GM12878 (cell line): Measurements from ENCODE around the gene RIC1. TPM values are rescaled to one million over a fixed set of nuclear protein-coding genes. Genes with fewer than 3 reads are reported as not detected.
A peak's percentile ranks its signal among the peaks of the same experiment; 100 is the strongest.

Source experiments
- ATAC-seq: fragments of 200-7000 bp; cut with Tn5 transposase; 3 replicates; pipeline ENCODE4 v1.9.1; 2020; ENCODE audit warnings: mild to moderate bottlenecking, moderate library complexity
- BruUV-seq: library from RNA; stranded (reverse); fragments of 400-500 nt; replicated peaks from 2 replicates; lab custom pipeline; 2021; lab: Mats Ljungman, UMichigan
- CTCF ChIA-PET: fragments of 300-600 bp; sonication (Branson Sonifier 250); formaldehyde crosslinking; extraction: SDS; loops from one replicate; lab custom pipeline; 2021; ENCODE audit warnings: inconsistent platforms; lab: Yijun Ruan, JAX
- POLR2A ChIA-PET: fragments of 350-600 bp; formaldehyde crosslinking; extraction: SDS; loops from one replicate; lab custom pipeline; 2021; ENCODE audit warnings: inconsistent platforms; lab: Charles Lee
- RAD21 ChIA-PET: fragments of 300-600 bp; sonication (Branson Sonifier 250); formaldehyde crosslinking; loops from one replicate; lab custom pipeline; 2023; ENCODE audit warnings: antibody characterized with exemption; ENCODE audit not compliant: unreplicated experiment; lab: Charles Lee
- SMC1A ChIA-PET: fragments of 300-600 bp; sonication (Branson Sonifier 250); formaldehyde crosslinking; loops from one replicate; lab custom pipeline; 2023; ENCODE audit not compliant: unreplicated experiment, uncharacterized antibody; lab: Charles Lee
- DNase-seq: peaks from one replicate; pipeline ENCODE4 v3.0.0-alpha.2; 2011; ENCODE audit warnings: low read depth, low spot score
- FAIRE-seq: peaks from 3 replicates; lab custom pipeline; 2011; peaks lifted over from hg19 to GRCh38; lab: Jason Lieb, UNC
- H2AFZ ChIP-seq: 2 replicates; pipeline ENCODE4 v1.6.0; 2011; ENCODE audit warnings: low read depth, low read length, control low read depth; ENCODE audit not compliant: control insufficient read depth
- H3K27ac ChIP-seq: 2 replicates; pipeline ENCODE4 v1.5.1; 2011; ENCODE audit warnings: control low read depth; ENCODE audit not compliant: control insufficient read depth, insufficient read depth
- H3K27me3 ChIP-seq, 2 experiments: replicated peaks in 1 of 2; 2 replicates each; pipeline versions ENCODE4 v1.6.0 to v1.6.1; 2011; ENCODE audit warnings: low read length in 1 of 2; ENCODE audit not compliant: control insufficient read depth in 2 of 2, insufficient read depth in 2 of 2
- H3K36me3 ChIP-seq, 2 experiments: 2 replicates each; pipeline ENCODE4 v1.5.1; 2011; ENCODE audit warnings: low read length in 1 of 2; ENCODE audit not compliant: control insufficient read depth in 2 of 2, insufficient read depth in 2 of 2
- H3K4me1 ChIP-seq: 2 replicates; pipeline ENCODE4 v1.6.1; 2011; ENCODE audit warnings: mild to moderate bottlenecking, low read length, moderate library complexity, mixed read lengths; ENCODE audit not compliant: control insufficient read depth, insufficient read depth
- H3K4me2 ChIP-seq: 2 replicates; pipeline ENCODE4 v1.6.0; 2011; ENCODE audit warnings: control low read depth; ENCODE audit not compliant: control insufficient read depth, insufficient read depth
- H3K4me3 ChIP-seq: fragments of 200-600 bp; sonication (generic); 2 replicates; pipeline ENCODE4 v1.5.1; 2016
- H3K79me2 ChIP-seq: 2 replicates; pipeline ENCODE4 v1.6.0; 2011; ENCODE audit warnings: low read length; ENCODE audit not compliant: control insufficient read depth, insufficient read depth
- H3K9ac ChIP-seq: 2 replicates; pipeline ENCODE4 v1.8.0; 2011; ENCODE audit warnings: low read length, control low read depth, mixed read lengths; ENCODE audit not compliant: control insufficient read depth, insufficient read depth
- H3K9me3 ChIP-seq: replicated peaks from 3 replicates; pipeline ENCODE4 v1.5.1; 2011; ENCODE audit warnings: mild to moderate bottlenecking, low read length; ENCODE audit not compliant: control insufficient read depth, insufficient read depth
- H4K20me1 ChIP-seq: 2 replicates; pipeline ENCODE4 v1.6.0; 2011; ENCODE audit not compliant: control insufficient read depth, insufficient read depth
- CBX5 ChIP-seq: sonication (generic); IDR thresholded peaks from 2 replicates; pipeline ENCODE4 v1.6.1; 2016; ENCODE audit warnings: low read depth, moderate library complexity, mild to moderate bottlenecking, inconsistent platforms
- IKZF1 ChIP-seq: fragments of 450-650 bp; conservative IDR thresholded peaks from 2 replicates; pipeline ENCODE4 v1.6.1; 2017; ENCODE audit warnings: antibody characterized with exemption, mild to moderate bottlenecking
- IKZF2 ChIP-seq, 2 experiments: fragments of 450-650 bp; IDR thresholded peaks; 2 replicates each; pipeline ENCODE4 v1.6.1; 2017; ENCODE audit warnings: mild to moderate bottlenecking in 2 of 2, moderate library complexity in 2 of 2
- IRF3 ChIP-seq: fragments of 450-650 bp; IDR thresholded peaks from 2 replicates; pipeline ENCODE4 v1.6.1; 2014; ENCODE audit warnings: mild to moderate bottlenecking
- IRF4 ChIP-seq: IDR thresholded peaks from 2 replicates; pipeline ENCODE4 v1.6.1; 2011; ENCODE audit warnings: low read depth, low read length
- NFIC ChIP-seq: IDR thresholded peaks from 2 replicates; pipeline ENCODE4 v1.6.1; 2012; ENCODE audit warnings: low read depth, mild to moderate bottlenecking, inconsistent platforms, low read length, moderate library complexity
- SIN3A ChIP-seq: IDR thresholded peaks from 2 replicates; pipeline ENCODE4 v1.6.1; 2012; ENCODE audit warnings: low read depth, low read length, improper control_type of control experiment
- SPI1 ChIP-seq: IDR thresholded peaks from 2 replicates; pipeline ENCODE4 v1.6.1; 2011; ENCODE audit warnings: low read depth, mild to moderate bottlenecking, low read length, moderate library complexity, borderline replicate concordance; ENCODE audit not compliant: insufficient read depth
- TARDBP ChIP-seq: IDR thresholded peaks from 2 replicates; pipeline ENCODE4 v1.6.1; 2016; ENCODE audit warnings: borderline replicate concordance
- TCF3 ChIP-seq: IDR thresholded peaks from 2 replicates; pipeline ENCODE4 v1.6.1; 2012; ENCODE audit warnings: low read depth, mild to moderate bottlenecking, low read length, borderline replicate concordance; ENCODE audit not compliant: insufficient read depth
- ZBED1 ChIP-seq: IDR thresholded peaks from 2 replicates; pipeline ENCODE4 v1.6.1; 2016; ENCODE audit warnings: borderline replicate concordance
- ZBTB40 ChIP-seq: fragments of 450-650 bp; IDR thresholded peaks from 2 replicates; pipeline ENCODE4 v1.6.1; 2016; ENCODE audit warnings: mild to moderate bottlenecking, moderate library complexity, borderline replicate concordance
- in situ Hi-C: fragments of 300-500 bp; cut with MboI; formaldehyde crosslinking; loops from 9 replicates; pipeline ENCODE4 v1.14.3; 2018; ENCODE audit warnings: mixed read lengths
- intact Hi-C: fragments of 100-400 bp; cut with micrococcal nuclease; formaldehyde crosslinking; loops from one replicate; pipeline ENCODE4 v1.14.2; 2022; ENCODE audit not compliant: unreplicated experiment
- polyA plus RNA-seq, 11 experiments: library from polyadenylated mRNA; depleted of rRNA in 4 of 11; unstranded in 6 of 11; stranded (reverse) in 5 of 11; fragments of >200 nt; fragmentation: Nextera tagmentation in 4 of 11; fragmentation: Illumina TruSeq in 1 of 11; extraction: Ambion mirVana in 4 of 11; extraction: Trizol in 1 of 11; gene quantifications; 1 replicate in 1 of 11; 2 replicates in 10 of 11; pipeline versions ENCODE4 v1.2.1 to v1.2.3, GENCODE V29; 2011 to 2016; ENCODE audit warnings: inconsistent platforms in 2 of 11, missing spikeins in 2 of 11, low read depth in 1 of 11
- total RNA-seq, 4 experiments: library from RNA; depleted of rRNA in 3 of 4; stranded (reverse); fragments of >200 nt in 3 of 4; fragmentation: Illumina TruSeq in 1 of 4; extraction: Trizol in 1 of 4; gene quantifications; 2 replicates each; pipeline versions ENCODE4 v1.2.1 to v1.2.3, GENCODE V29; 2013 to 2021
- TF ChIP-seq, protein P1 (sequence below): IDR thresholded peaks from 2 replicates; pipeline ENCODE4 v1.6.1; 2012; ENCODE audit warnings: low read length, inconsistent platforms
- TF ChIP-seq, protein P2 (sequence below): fragments of 450-650 bp; IDR thresholded peaks from 2 replicates; pipeline ENCODE4 v1.6.1; 2017; ENCODE audit warnings: mild to moderate bottlenecking, moderate library complexity

Gene RIC1
- total and polyA plus RNA-seq, 10 of the 15 experiments (the other 5 are each of a cell fraction or from before 2014, with no cell fraction given) = 6.2 to 59.8 (median 33.3) TPM

DNA sequence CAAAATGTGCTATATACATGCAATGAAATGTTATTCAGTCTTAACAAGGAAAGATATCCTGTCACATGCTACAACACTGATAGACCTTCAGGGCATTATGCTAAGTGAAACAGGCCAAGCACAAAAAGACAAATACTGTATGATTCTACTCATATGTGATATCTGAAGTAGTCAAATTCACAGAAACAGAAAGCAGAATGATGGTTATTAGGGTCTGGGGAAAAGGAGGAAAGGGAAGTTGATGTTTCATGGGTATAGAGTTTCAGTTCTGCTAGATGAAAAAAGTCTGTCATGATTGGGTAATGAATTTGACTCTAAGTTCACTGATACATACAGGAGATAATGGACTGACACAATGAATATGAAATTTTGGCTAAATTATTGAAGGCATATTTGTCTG, 11.2 kb upstream of the RIC1 start:
- Histone ChIP-seq H3K4me3 (peak overlapping the region; percentile 21; the same call in 1 of the 2 replicates), H3K79me2 (peaks cover 31% of the 10 kb centered on the region), H4K20me1 (no peaks in the 10 kb centered on the region), H2AFZ (no peak overlapping the region), H3K27ac (peak overlapping the region; percentile 90), H3K4me2 (peak overlapping the region; percentile 66), H3K27me3 (no peaks in the 10 kb centered on the region), H3K9ac (no peak overlapping the region), H3K9me3 (no peaks in the 10 kb centered on the region; the same call in 1 of the 3 replicates), H3K36me3 (0 out of 4 replicates have a peak, but pooled peaks cover 0 to 3% of the 10 kb centered on the region in 2 experiments), H3K4me1 (peaks cover 18% of the 10 kb centered on the region)
- SMC1A ChIA-PET = no interaction called here
- CTCF ChIA-PET = no interaction called here
- POLR2A ChIA-PET = no interaction called here
- RAD21 ChIA-PET = no interaction called here
- in situ Hi-C loops = no loop called here
- ATAC-seq (peak; percentile 96), FAIRE-seq (peak; percentile 94), DNase-seq (peak; percentile 92)
- BruUV-seq = no TSS peak
- intact Hi-C loops = no loop called here
- no peak for TF ChIP-seq SIN3A
- TF ChIP-seq IRF4 = 0 out of 2 replicates have a peak, but pooled peaks have one; percentile 68
- peak; percentile 57 for TF ChIP-seq NFIC
- TF ChIP-seq TARDBP = no peak
- 0 out of 2 replicates have a peak, but pooled peaks have one; percentile 26 for TF ChIP-seq CBX5
- no peak for TF ChIP-seq TCF3
- TF ChIP-seq ZBTB40 = no peak
- TF ChIP-seq, protein P1, sequence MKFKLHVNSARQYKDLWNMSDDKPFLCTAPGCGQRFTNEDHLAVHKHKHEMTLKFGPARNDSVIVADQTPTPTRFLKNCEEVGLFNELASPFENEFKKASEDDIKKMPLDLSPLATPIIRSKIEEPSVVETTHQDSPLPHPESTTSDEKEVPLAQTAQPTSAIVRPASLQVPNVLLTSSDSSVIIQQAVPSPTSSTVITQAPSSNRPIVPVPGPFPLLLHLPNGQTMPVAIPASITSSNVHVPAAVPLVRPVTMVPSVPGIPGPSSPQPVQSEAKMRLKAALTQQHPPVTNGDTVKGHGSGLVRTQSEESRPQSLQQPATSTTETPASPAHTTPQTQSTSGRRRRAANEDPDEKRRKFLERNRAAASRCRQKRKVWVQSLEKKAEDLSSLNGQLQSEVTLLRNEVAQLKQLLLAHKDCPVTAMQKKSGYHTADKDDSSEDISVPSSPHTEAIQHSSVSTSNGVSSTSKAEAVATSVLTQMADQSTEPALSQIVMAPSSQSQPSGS = peak; percentile 40
- TF ChIP-seq IKZF2 (IDR thresholded peaks at IDR 0.05) = peak; percentile 93 to 95
- peak; percentile 44; the same call in 1 of the 2 replicates for TF ChIP-seq ZBED1
- TF ChIP-seq, protein P2, sequence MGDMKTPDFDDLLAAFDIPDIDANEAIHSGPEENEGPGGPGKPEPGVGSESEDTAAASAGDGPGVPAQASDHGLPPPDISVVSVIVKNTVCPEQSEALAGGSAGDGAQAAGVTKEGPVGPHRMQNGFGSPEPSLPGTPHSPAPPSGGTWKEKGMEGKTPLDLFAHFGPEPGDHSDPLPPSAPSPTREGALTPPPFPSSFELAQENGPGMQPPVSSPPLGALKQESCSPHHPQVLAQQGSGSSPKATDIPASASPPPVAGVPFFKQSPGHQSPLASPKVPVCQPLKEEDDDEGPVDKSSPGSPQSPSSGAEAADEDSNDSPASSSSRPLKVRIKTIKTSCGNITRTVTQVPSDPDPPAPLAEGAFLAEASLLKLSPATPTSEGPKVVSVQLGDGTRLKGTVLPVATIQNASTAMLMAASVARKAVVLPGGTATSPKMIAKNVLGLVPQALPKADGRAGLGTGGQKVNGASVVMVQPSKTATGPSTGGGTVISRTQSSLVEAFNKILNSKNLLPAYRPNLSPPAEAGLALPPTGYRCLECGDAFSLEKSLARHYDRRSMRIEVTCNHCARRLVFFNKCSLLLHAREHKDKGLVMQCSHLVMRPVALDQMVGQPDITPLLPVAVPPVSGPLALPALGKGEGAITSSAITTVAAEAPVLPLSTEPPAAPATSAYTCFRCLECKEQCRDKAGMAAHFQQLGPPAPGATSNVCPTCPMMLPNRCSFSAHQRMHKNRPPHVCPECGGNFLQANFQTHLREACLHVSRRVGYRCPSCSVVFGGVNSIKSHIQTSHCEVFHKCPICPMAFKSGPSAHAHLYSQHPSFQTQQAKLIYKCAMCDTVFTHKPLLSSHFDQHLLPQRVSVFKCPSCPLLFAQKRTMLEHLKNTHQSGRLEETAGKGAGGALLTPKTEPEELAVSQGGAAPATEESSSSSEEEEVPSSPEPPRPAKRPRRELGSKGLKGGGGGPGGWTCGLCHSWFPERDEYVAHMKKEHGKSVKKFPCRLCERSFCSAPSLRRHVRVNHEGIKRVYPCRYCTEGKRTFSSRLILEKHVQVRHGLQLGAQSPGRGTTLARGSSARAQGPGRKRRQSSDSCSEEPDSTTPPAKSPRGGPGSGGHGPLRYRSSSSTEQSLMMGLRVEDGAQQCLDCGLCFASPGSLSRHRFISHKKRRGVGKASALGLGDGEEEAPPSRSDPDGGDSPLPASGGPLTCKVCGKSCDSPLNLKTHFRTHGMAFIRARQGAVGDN = no peak
- peak; percentile 70; the same call in 1 of the 2 replicates for TF ChIP-seq IKZF1
- no peak for TF ChIP-seq IRF3
- peak; percentile 87 for TF ChIP-seq SPI1
